GM12878 (cell line): Measurements from ENCODE around the gene LRCH3. TPM values are rescaled to one million over a fixed set of nuclear protein-coding genes. Genes with fewer than 3 reads are reported as not detected.

ENCODE experiments used
- ATAC-seq: fragments of 200-7000 bp; cut with Tn5 transposase; 3 replicates; pipeline ENCODE4 v1.9.1; 2020; ENCODE audit warnings: mild to moderate bottlenecking, moderate library complexity
- BruUV-seq: library from RNA; stranded (reverse); fragments of 400-500 nt; replicated peaks from 2 replicates; lab custom pipeline; 2021; lab: Mats Ljungman, UMichigan
- CTCF ChIA-PET: fragments of 300-600 bp; sonication (Branson Sonifier 250); formaldehyde crosslinking; extraction: SDS; loops from one replicate; lab custom pipeline; 2021; ENCODE audit warnings: inconsistent platforms; lab: Yijun Ruan, JAX
- POLR2A ChIA-PET: fragments of 350-600 bp; formaldehyde crosslinking; extraction: SDS; loops from one replicate; lab custom pipeline; 2021; ENCODE audit warnings: inconsistent platforms; lab: Charles Lee
- RAD21 ChIA-PET: fragments of 300-600 bp; sonication (Branson Sonifier 250); formaldehyde crosslinking; loops from one replicate; lab custom pipeline; 2023; ENCODE audit warnings: antibody characterized with exemption; ENCODE audit not compliant: unreplicated experiment; lab: Charles Lee
- SMC1A ChIA-PET: fragments of 300-600 bp; sonication (Branson Sonifier 250); formaldehyde crosslinking; loops from one replicate; lab custom pipeline; 2023; ENCODE audit not compliant: unreplicated experiment, uncharacterized antibody; lab: Charles Lee
- DNase-seq: peaks from one replicate; pipeline ENCODE4 v3.0.0-alpha.2; 2011; ENCODE audit warnings: low read depth, low spot score
- FAIRE-seq: peaks from 3 replicates; lab custom pipeline; 2011; peaks lifted over from hg19 to GRCh38; lab: Jason Lieb, UNC
- H2AFZ ChIP-seq: 2 replicates; pipeline ENCODE4 v1.6.0; 2011; ENCODE audit warnings: low read depth, low read length, control low read depth; ENCODE audit not compliant: control insufficient read depth
- H3K27ac ChIP-seq: 2 replicates; pipeline ENCODE4 v1.5.1; 2011; ENCODE audit warnings: control low read depth; ENCODE audit not compliant: control insufficient read depth, insufficient read depth
- H3K27me3 ChIP-seq, 2 experiments: replicated peaks in 1 of 2; 2 replicates each; pipeline versions ENCODE4 v1.6.0 to v1.6.1; 2011; ENCODE audit warnings: low read length in 1 of 2; ENCODE audit not compliant: control insufficient read depth in 2 of 2, insufficient read depth in 2 of 2
- H3K36me3 ChIP-seq, 2 experiments: 2 replicates each; pipeline ENCODE4 v1.5.1; 2011; ENCODE audit warnings: low read length in 1 of 2; ENCODE audit not compliant: control insufficient read depth in 2 of 2, insufficient read depth in 2 of 2
- H3K4me1 ChIP-seq: 2 replicates; pipeline ENCODE4 v1.6.1; 2011; ENCODE audit warnings: mild to moderate bottlenecking, low read length, moderate library complexity, mixed read lengths; ENCODE audit not compliant: control insufficient read depth, insufficient read depth
- H3K4me2 ChIP-seq: 2 replicates; pipeline ENCODE4 v1.6.0; 2011; ENCODE audit warnings: control low read depth; ENCODE audit not compliant: control insufficient read depth, insufficient read depth
- H3K4me3 ChIP-seq: fragments of 200-600 bp; sonication (generic); 2 replicates; pipeline ENCODE4 v1.5.1; 2016
- H3K79me2 ChIP-seq: 2 replicates; pipeline ENCODE4 v1.6.0; 2011; ENCODE audit warnings: low read length; ENCODE audit not compliant: control insufficient read depth, insufficient read depth
- H3K9ac ChIP-seq: 2 replicates; pipeline ENCODE4 v1.8.0; 2011; ENCODE audit warnings: low read length, control low read depth, mixed read lengths; ENCODE audit not compliant: control insufficient read depth, insufficient read depth
- H3K9me3 ChIP-seq: replicated peaks from 3 replicates; pipeline ENCODE4 v1.5.1; 2011; ENCODE audit warnings: mild to moderate bottlenecking, low read length; ENCODE audit not compliant: control insufficient read depth, insufficient read depth
- H4K20me1 ChIP-seq: 2 replicates; pipeline ENCODE4 v1.6.0; 2011; ENCODE audit not compliant: control insufficient read depth, insufficient read depth
- ATF7 ChIP-seq: fragments of 450-650 bp; IDR thresholded peaks from 2 replicates; pipeline ENCODE4 v1.6.1; 2016; ENCODE audit warnings: low read depth, mild to moderate bottlenecking
- HDGF ChIP-seq: fragments of 450-650 bp; IDR thresholded peaks from 2 replicates; pipeline ENCODE4 v1.6.1; 2016; ENCODE audit warnings: antibody characterized with exemption
- JUNB ChIP-seq: IDR thresholded peaks from 2 replicates; pipeline ENCODE4 v1.6.1; 2016; ENCODE audit warnings: antibody characterized with exemption, mild to moderate bottlenecking
- KAT2A ChIP-seq: conservative IDR thresholded peaks from 2 replicates; pipeline ENCODE4 v1.6.1; 2011; ENCODE audit warnings: low read depth, low read length; ENCODE audit not compliant: control insufficient read depth
- MXI1 ChIP-seq: fragments of 150-350 bp; IDR thresholded peaks from 2 replicates; pipeline ENCODE4 v1.6.1; 2011; ENCODE audit warnings: low read depth, mild to moderate bottlenecking, inconsistent platforms, low read length, improper control_type of control experiment
- PML ChIP-seq: IDR thresholded peaks from 2 replicates; pipeline ENCODE4 v1.6.1; 2012; ENCODE audit warnings: low read length, inconsistent platforms
- POLR2AphosphoS2 ChIP-seq: IDR thresholded peaks from 2 replicates; pipeline ENCODE4 v1.6.1; 2011; ENCODE audit warnings: low read depth, mild to moderate bottlenecking, low read length, improper control_type of control experiment, moderate library complexity
- RCOR1 ChIP-seq: conservative IDR thresholded peaks from 2 replicates; pipeline ENCODE4 v1.6.1; 2012; ENCODE audit warnings: low read depth, low read length, improper control_type of control experiment
- SMAD1 ChIP-seq: fragments of 450-650 bp; IDR thresholded peaks from 2 replicates; pipeline ENCODE4 v1.6.1; 2018; ENCODE audit warnings: mild to moderate bottlenecking, low read depth; ENCODE audit not compliant: partially characterized antibody
- SMAD5 ChIP-seq: IDR thresholded peaks from 2 replicates; pipeline ENCODE4 v1.6.1; 2016; ENCODE audit warnings: antibody characterized with exemption, low read depth
- SMC3 ChIP-seq: IDR thresholded peaks from 2 replicates; pipeline ENCODE4 v1.6.1; 2011; ENCODE audit warnings: low read length, improper control_type of control experiment, borderline replicate concordance
- SPI1 ChIP-seq: IDR thresholded peaks from 2 replicates; pipeline ENCODE4 v1.6.1; 2011; ENCODE audit warnings: low read depth, mild to moderate bottlenecking, low read length, moderate library complexity, borderline replicate concordance; ENCODE audit not compliant: insufficient read depth
- WRNIP1 ChIP-seq: IDR thresholded peaks from 2 replicates; pipeline ENCODE4 v1.6.1; 2011; ENCODE audit warnings: low read depth, low read length, improper control_type of control experiment, borderline replicate concordance
- WGBS: methylation state at CpG from one replicate; pipeline ENCODE4 v1.1.6; 2016; ENCODE audit warnings: low lambda C conversion rate; ENCODE audit not compliant: insufficient replicate concordance, insufficient coverage; ENCODE audit errors: missing lambda C conversion rate; 5-methylcytosine and 5-hydroxymethylcytosine counted together
- in situ Hi-C: fragments of 300-500 bp; cut with MboI; formaldehyde crosslinking; loops from 9 replicates; pipeline ENCODE4 v1.14.3; 2018; ENCODE audit warnings: mixed read lengths
- intact Hi-C: fragments of 100-400 bp; cut with micrococcal nuclease; formaldehyde crosslinking; loops from one replicate; pipeline ENCODE4 v1.14.2; 2022; ENCODE audit not compliant: unreplicated experiment
- polyA plus RNA-seq, 11 experiments: library from polyadenylated mRNA; depleted of rRNA in 4 of 11; unstranded in 6 of 11; stranded (reverse) in 5 of 11; fragments of >200 nt; fragmentation: Nextera tagmentation in 4 of 11; fragmentation: Illumina TruSeq in 1 of 11; extraction: Ambion mirVana in 4 of 11; extraction: Trizol in 1 of 11; gene quantifications; 1 replicate in 1 of 11; 2 replicates in 10 of 11; pipeline versions ENCODE4 v1.2.1 to v1.2.3, GENCODE V29; 2011 to 2016; ENCODE audit warnings: inconsistent platforms in 2 of 11, missing spikeins in 2 of 11, low read depth in 1 of 11
- total RNA-seq, 4 experiments: library from RNA; depleted of rRNA in 3 of 4; stranded (reverse); fragments of >200 nt in 3 of 4; fragmentation: Illumina TruSeq in 1 of 4; extraction: Trizol in 1 of 4; gene quantifications; 2 replicates each; pipeline versions ENCODE4 v1.2.1 to v1.2.3, GENCODE V29; 2013 to 2021
- TF ChIP-seq, protein P1 (sequence below): fragments of 450-650 bp; IDR thresholded peaks from 2 replicates; pipeline ENCODE4 v1.6.1; 2018; ENCODE audit warnings: mild to moderate bottlenecking, low read depth, moderate library complexity; ENCODE audit not compliant: partially characterized antibody
- TF ChIP-seq, protein P2 (sequence below): fragments of 450-650 bp; IDR thresholded peaks from 2 replicates; pipeline ENCODE4 v1.6.1; 2017; ENCODE audit warnings: borderline replicate concordance

LRCH3 gene
- total and polyA plus RNA-seq, 10 of the 15 experiments (the other 5 are each of a cell fraction or from before 2014, with no cell fraction given), result 3.9 to 136 (median 40.6) TPM

DNA sequence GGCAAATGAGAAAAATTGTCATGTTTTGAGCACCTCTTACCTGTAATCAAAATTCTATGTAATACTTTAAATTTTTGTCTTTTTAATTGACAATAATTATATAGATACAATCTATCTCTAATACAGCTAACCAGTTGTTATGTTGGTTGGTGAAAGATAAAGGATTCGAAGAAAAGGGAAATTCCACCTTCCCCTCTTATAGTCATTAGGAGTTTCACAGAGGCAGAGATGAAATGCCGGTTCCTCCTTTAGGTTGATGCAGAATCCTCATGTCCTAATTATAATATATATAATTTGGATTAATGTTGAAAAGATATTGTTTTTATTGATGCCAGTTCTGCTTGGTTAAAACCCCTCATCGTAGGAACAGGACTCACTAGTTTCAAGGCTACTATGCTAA, 67.1 kb downstream of the LRCH3 start (continued):
- TF ChIP-seq SPI1 (peak; percentile 44; the same call in 1 of the 2 replicates), SMAD1 (no peak), KAT2A (no peak), POLR2AphosphoS2 (no peak), SMAD5 (no peak), JUNB (peak; percentile 33; the same call in 1 of the 2 replicates), ATF7 (no peak), MXI1 (no peak), WRNIP1 (no peak), SMC3 (no peak)
- TF ChIP-seq, protein P1, sequence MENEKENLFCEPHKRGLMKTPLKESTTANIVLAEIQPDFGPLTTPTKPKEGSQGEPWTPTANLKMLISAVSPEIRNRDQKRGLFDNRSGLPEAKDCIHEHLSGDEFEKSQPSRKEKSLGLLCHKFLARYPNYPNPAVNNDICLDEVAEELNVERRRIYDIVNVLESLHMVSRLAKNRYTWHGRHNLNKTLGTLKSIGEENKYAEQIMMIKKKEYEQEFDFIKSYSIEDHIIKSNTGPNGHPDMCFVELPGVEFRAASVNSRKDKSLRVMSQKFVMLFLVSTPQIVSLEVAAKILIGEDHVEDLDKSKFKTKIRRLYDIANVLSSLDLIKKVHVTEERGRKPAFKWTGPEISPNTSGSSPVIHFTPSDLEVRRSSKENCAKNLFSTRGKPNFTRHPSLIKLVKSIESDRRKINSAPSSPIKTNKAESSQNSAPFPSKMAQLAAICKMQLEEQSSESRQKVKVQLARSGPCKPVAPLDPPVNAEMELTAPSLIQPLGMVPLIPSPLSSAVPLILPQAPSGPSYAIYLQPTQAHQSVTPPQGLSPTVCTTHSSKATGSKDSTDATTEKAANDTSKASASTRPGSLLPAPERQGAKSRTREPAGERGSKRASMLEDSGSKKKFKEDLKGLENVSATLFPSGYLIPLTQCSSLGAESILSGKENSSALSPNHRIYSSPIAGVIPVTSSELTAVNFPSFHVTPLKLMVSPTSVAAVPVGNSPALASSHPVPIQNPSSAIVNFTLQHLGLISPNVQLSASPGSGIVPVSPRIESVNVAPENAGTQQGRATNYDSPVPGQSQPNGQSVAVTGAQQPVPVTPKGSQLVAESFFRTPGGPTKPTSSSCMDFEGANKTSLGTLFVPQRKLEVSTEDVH, result no peak

DNA sequence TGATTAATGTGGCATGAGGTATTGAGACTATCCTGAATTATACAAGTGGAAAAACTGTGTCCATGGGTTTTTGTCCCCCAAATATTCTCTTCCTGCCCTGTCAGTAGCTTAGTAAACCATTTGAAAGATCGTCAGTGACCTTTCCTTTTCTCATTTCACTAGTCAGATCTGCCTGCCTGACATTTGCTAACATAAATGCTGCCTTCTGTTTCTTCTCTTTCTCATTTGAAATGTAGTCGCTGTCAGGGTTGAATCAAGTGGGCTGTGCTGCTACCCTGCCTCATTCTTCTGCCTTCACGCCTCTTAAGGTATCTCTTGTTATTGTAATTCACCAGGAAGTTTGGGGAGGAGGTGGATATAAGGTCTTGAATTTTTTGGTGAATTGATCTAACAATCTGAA, 67.5 kb downstream of the LRCH3 start:
- in situ Hi-C loops, result no loop called here
- Histone ChIP-seq H3K79me2 (no peaks in the 10 kb centered on the region), H3K9me3 (peaks cover 5% of the 10 kb centered on the region; the same call in 1 of the 3 replicates), H3K27me3 (no peaks in the 10 kb centered on the region), H3K4me3 (no peak overlapping the region), H3K9ac (no peak overlapping the region), H3K4me2 (no peak overlapping the region), H3K36me3 (peaks cover 0 to 16% of the 10 kb centered on the region in 2 experiments; a peak in 3 of 4 replicates), H4K20me1 (no peaks in the 10 kb centered on the region), H2AFZ (no peak overlapping the region), H3K27ac (no peak overlapping the region), H3K4me1 (no peaks in the 10 kb centered on the region; the same call in 1 of the 2 replicates)
- WGBS, result 97% methylated on average over 3 of the region's 3 CpGs
- DNase-seq (no peak), FAIRE-seq (peak; percentile 35), ATAC-seq (peak; percentile 43)
- CTCF ChIA-PET, result interaction anchor here (0.6 to 1.6 kb wide), 4 partner anchors 10 to 260 kb away, joined by 3 to 5 read pairs (median 3); partner anchors contain the start of gene LRCH3
- no peak for TF ChIP-seq PML
- TF ChIP-seq RCOR1, result no peak
- TF ChIP-seq, protein P2, sequence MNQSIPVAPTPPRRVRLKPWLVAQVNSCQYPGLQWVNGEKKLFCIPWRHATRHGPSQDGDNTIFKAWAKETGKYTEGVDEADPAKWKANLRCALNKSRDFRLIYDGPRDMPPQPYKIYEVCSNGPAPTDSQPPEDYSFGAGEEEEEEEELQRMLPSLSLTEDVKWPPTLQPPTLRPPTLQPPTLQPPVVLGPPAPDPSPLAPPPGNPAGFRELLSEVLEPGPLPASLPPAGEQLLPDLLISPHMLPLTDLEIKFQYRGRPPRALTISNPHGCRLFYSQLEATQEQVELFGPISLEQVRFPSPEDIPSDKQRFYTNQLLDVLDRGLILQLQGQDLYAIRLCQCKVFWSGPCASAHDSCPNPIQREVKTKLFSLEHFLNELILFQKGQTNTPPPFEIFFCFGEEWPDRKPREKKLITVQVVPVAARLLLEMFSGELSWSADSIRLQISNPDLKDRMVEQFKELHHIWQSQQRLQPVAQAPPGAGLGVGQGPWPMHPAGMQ, result no peak
- no peak for TF ChIP-seq HDGF
- BruUV-seq, result no TSS peak
- intact Hi-C loops, result no loop called here
- SMC1A ChIA-PET, result interaction anchor here (0.6 to 2.4 kb wide), 3 partner anchors 10 to 56 kb away, joined by 3 to 7 read pairs (median 3); no protein-coding TSS in a partner anchor
- POLR2A ChIA-PET, result no interaction called here
- RAD21 ChIA-PET, result no interaction called here
